SIG-M5 treated with dmso at 0.1 percent for 504 hours (cell line): ENCODE results near the gene TMEM200C.
A peak's percentile ranks its signal among the peaks of the same experiment; 100 is the strongest.
"Not testable (repeated sequence)": the region's sequence is repeated elsewhere in the genome, so short reads cannot be mapped to it uniquely, and the experiment has no call there.

Experiments used
- DNase-seq: peaks from one replicate; lab custom pipeline; 2025; ENCODE audit not compliant: unreplicated experiment; lab: John Stamatoyannopoulos, UW

Gene TMEM200C

GRCh38 chr18:5892823-5893431, 2.4 kb downstream of the TMEM200C start:
- DNase-seq = no peak

GRCh38 chr18:5891854-5892215, 3.5 kb downstream of the TMEM200C start:
- no peak for DNase-seq

GRCh38 chr18:5891184-5891853, 4.0 kb downstream of the TMEM200C start:
- no peak for DNase-seq

GRCh38 chr18:5890331-5891183, 4.8 kb downstream of the TMEM200C start:
- no peak for DNase-seq

- no peak for DNase-seq
Measured at GRCh38 chr18:5885361-5885760, 10.0 kb downstream of the TMEM200C start.

GRCh38 chr18:5884375-5884774, 10.9 kb downstream of the TMEM200C start:
- DNase-seq = no peak

GRCh38 chr18:5879479-5879882, 15.8 kb downstream of the TMEM200C start:
- DNase-seq = peak; percentile 37

GRCh38 chr18:5876891-5877290, 18.4 kb downstream of the TMEM200C start:
- no peak for DNase-seq

GRCh38 chr18:5874336-5874735, 21.0 kb downstream of the TMEM200C start:
- no peak for DNase-seq

- no peak for DNase-seq
Measured at GRCh38 chr18:5872886-5873285, 22.4 kb downstream of the TMEM200C start.

- DNase-seq = no peak
Measured at GRCh38 chr18:5871426-5871825, 23.9 kb downstream of the TMEM200C start.

GRCh38 chr18:5868218-5868854, 27.0 kb downstream of the TMEM200C start:
- DNase-seq = peak; percentile 70

- no peak for DNase-seq
Measured at GRCh38 chr18:5865521-5865920, 29.8 kb downstream of the TMEM200C start.

- not testable (repeated sequence) for DNase-seq
Measured at GRCh38 chr18:5862127-5862526, 33.2 kb downstream of the TMEM200C start.

GRCh38 chr18:5857180-5857579, 38.1 kb downstream of the TMEM200C start:
- no peak for DNase-seq

- no peak for DNase-seq
Measured at GRCh38 chr18:5853253-5853652, 42.1 kb downstream of the TMEM200C start.

- peak; percentile 1 for DNase-seq
Measured at GRCh38 chr18:5851998-5852397, 43.3 kb downstream of the TMEM200C start.

GRCh38 chr18:5842653-5843052, 52.7 kb downstream of the TMEM200C start:
- no peak for DNase-seq

- DNase-seq = no peak
Measured at GRCh38 chr18:5841518-5841917, 53.8 kb downstream of the TMEM200C start.

- no peak for DNase-seq
Measured at GRCh38 chr18:5840547-5840946, 54.8 kb downstream of the TMEM200C start.

- DNase-seq = no peak
Measured at GRCh38 chr18:5840025-5840424, 55.3 kb downstream of the TMEM200C start.

- DNase-seq = no peak
Measured at GRCh38 chr18:5839102-5839501, 56.2 kb downstream of the TMEM200C start.
